ENCODE results near the gene MTO1. TPM values are rescaled to one million over a fixed set of nuclear protein-coding genes. Genes with fewer than 3 reads are reported as not detected.
"Not testable (repeated sequence)": the region's sequence is repeated elsewhere in the genome, so short reads cannot be mapped to it uniquely, and the experiment has no call there.

The MTO1 gene
- total RNA-seq, 1 donor, result 39.9 TPM

DNA sequence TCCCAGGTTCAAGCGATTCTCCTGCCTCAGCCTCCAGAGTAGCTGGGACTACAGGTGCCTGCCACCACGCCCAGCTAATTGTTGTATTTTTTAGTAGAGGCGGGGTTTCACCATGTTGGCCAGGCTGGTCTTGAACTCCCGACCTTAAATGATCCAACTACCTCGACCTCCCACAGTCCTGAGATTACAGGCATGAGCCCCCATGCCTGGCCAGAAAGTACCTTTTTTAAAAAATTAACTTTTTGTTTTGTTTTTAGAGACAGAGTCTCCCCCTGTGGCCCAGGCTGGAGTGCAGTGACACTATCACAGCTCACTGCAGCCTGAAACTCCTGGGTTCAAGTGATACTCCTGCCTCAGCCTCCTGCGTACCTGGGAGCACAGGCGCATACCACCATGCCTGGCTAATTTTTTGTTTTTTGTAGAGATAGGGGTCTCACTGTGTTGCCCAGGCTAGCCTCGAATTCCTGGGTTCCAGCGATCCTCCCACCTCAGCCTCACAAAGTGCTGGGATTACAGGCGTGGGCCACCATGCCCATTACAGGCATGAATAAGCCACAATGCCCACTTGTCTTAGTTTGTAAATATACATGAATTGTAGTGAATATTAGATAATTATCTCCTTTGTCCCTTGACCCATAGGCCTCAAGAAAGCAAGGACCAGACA, 76.7 kb downstream of the MTO1 start:
- Histone ChIP-seq H3K4me1 (ENCODE audit: insufficient read depth, low read length) (peaks cover 3% of the 10 kb centered on the region), H3K27me3 (ENCODE audit: insufficient read depth, low read length) (no peaks in the 10 kb centered on the region), H3K4me3 (ENCODE audit: low read length) (no peak overlapping the region), H3K9me3 (ENCODE audit: low read depth, low read length) (no peaks in the 10 kb centered on the region)

DNA sequence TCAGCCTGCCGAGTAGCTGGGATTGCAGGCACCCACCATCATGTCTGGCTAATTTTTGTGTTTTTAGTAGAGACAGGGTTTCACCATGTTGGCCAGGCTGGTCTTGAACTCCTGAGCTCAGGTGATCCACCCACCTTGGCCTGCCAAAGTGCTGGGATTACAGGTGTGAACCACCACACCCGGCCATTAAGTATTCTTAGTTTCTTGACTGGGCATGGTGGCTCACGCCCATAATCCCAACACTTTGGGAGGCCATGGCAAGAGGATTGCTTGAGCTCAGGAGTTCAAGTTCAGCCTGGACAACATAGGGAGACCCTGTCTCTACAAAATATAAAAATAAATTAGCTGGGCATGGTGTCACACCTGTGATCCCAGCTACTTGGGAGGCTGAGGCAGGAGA, 80.9 kb downstream of the MTO1 start:
- H3K9me3 ChIP-seq (ENCODE audit: low read depth, low read length); H3K27me3 ChIP-seq (ENCODE audit: insufficient read depth, low read length); H3K4me3 ChIP-seq (ENCODE audit: low read length); H3K4me1 ChIP-seq (ENCODE audit: insufficient read depth, low read length): not testable (repeated sequence)

DNA sequence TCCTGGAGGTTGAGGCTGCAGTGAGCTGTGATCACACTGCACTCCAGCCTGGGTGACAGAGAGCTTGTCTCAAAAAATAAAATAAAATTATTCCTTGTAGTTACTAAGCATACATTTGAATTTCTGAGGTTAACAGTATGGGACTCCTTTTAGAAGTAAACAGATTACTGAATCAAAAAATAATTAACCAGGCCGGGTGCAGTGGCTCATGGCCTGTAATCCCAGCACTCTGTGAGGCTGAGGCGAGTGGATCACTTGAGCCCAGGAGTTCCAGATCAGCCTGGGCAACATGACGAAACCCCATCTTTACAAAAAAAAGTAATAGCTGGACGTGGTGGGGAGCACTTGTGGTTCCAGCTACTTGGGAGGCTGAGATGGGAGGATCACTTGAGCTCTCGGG, 81.4 kb downstream of the MTO1 start:
- H3K4me1 ChIP-seq (ENCODE audit: insufficient read depth, low read length), result no peaks in the 10 kb centered on the region
- H3K27me3 ChIP-seq (ENCODE audit: insufficient read depth, low read length), result no peaks in the 10 kb centered on the region
- no peak overlapping the region for H3K4me3 ChIP-seq (ENCODE audit: low read length)
- no peaks in the 10 kb centered on the region for H3K9me3 ChIP-seq (ENCODE audit: low read depth, low read length)

DNA sequence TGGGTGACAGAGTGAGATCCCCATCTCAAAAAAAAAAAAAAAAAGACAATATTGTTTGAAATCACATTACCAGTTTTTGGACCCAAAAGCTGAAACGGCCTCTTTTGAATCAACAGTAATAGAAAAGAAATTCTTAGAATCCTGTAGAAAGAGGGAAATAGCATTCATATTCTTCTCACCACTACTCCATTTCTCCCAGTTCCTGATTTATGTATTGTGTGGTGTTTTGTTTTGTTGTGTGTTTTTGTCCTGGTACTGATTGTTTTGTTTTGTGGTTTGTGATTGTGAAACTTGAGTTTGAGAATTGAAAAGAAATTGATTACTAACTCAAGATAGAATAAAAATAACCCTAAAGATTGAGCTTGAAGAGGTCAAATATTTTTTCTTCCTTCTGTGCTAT, 85.5 kb downstream of the MTO1 start:
- no peak overlapping the region for H3K4me3 ChIP-seq (ENCODE audit: low read length)
- no peaks in the 10 kb centered on the region for H3K4me1 ChIP-seq (ENCODE audit: insufficient read depth, low read length)
- H3K27me3 ChIP-seq (ENCODE audit: insufficient read depth, low read length), result no peaks in the 10 kb centered on the region
- no peaks in the 10 kb centered on the region for H3K9me3 ChIP-seq (ENCODE audit: low read depth, low read length)

DNA sequence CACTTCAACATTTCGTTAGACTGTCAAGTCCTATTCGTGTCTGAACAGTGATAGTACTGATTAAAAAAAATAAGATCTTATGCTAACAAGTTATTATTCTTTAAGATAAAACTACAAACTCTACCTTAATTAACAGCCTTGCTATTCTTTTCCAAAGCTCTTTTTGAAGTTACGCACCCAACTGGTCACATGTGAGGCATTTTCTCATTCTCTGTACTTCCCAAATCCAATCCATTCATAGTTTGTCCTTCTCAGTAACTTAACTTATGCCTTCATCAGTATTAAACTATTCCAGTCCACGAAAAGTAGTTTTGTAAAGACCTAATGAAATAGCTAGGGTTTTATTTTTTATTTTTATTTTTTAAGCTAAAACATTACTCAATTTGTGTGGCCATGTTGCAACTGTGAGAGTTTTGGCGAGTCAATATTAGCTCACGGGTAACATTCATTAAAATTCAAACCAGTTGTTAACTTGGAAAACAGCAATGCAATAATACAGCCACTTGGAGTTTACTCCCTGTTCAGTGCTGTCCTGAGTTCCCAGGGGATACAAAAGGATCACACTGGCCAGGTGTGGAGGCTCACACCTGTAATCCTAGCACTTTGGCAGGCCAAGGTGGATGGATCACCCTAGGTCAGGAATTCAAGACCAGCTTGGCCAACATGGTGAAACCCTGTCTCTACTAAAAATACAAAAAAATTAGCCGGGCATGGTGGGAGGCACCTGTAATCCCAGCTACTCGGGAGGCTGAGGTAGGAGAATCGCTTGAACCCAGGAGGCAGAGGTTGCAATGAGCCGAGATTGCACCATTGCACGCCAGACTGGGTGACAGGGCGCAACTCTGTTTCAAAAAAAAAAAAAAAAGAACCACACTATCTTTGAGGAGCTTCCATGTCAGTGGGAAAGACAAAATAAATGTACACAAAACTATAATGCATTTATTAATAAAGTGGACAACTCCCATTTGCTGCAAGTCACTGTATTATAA, 87.2 kb downstream of the MTO1 start:
- Histone ChIP-seq H3K27me3 (ENCODE audit: insufficient read depth, low read length) (no peaks in the 10 kb centered on the region), H3K4me3 (ENCODE audit: low read length) (no peak overlapping the region), H3K9me3 (ENCODE audit: low read depth, low read length) (no peaks in the 10 kb centered on the region), H3K4me1 (ENCODE audit: insufficient read depth, low read length) (no peaks in the 10 kb centered on the region)

DNA sequence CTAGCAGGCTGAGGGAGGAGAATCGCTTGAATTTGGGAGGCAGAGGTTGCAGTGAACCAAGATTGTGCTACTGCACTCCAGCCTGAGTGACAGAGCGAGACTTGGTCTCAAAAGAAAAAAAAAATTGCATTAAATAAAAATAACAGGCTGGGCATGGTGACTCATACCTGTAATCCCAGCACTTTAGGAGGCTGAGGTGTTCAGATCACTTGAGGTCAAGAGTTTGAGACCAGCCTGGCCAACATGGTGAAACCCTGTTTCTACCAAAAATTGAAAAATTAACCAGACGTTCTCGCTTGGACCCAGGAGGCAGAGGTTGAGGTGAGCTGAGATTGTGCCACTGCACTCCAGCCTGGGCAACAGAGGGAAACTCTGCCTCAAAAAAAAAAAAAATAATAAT, 89.6 kb downstream of the MTO1 start:
- not testable (repeated sequence) for H3K27me3 ChIP-seq (ENCODE audit: insufficient read depth, low read length); H3K9me3 ChIP-seq (ENCODE audit: low read depth, low read length); H3K4me3 ChIP-seq (ENCODE audit: low read length); H3K4me1 ChIP-seq (ENCODE audit: insufficient read depth, low read length)

DNA sequence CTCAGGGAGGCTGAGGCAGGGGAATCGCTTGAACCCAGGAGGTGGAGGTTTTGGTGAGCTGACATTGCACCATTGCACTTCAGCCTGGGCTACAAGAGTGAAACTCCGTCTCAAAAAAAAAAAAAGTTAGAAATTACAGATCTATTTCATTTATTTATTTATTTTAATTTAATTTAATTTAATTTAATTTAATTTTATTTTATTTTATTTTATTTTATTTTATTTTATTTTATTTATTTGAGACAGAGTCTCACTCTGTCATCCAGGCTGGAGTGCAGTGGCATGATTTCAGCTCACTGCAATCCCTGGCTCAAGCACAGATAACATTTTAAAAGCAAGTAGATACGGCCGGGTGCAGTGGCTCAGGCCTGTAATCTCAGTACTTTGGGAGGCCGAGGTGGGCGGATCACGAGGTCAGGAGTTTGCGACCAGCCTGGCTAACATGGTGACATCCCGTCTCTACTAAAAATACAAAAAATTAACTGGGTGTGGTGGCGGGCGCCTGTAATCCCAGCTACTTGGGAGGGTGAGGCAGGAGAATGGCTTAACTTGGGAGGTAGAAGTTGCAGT, 93.9 kb downstream of the MTO1 start:
- not testable (repeated sequence) for H3K27me3 ChIP-seq (ENCODE audit: insufficient read depth, low read length); H3K9me3 ChIP-seq (ENCODE audit: low read depth, low read length); H3K4me3 ChIP-seq (ENCODE audit: low read length); H3K4me1 ChIP-seq (ENCODE audit: insufficient read depth, low read length)

DNA sequence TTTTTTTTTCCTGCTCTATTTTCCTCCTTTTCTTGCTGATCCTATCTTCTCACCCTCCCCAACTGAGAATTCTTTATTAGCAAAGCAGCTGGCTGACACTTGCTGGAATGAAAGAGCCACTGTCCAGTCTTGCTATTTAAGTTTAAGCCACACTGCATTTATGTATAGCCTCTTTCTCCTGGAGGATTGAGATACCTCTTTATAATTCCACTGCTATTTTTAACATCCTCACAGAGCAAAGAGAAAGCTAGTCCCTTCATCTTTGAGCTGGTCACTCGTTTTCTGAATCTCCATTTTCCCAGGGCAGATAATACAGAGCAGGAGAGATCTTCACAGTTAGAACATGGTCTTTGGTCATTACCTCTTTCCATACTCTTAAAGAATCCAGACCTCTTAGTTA, 95.3 kb downstream of the MTO1 start:
- Histone ChIP-seq H3K27me3 (ENCODE audit: insufficient read depth, low read length) (no peaks in the 10 kb centered on the region), H3K4me1 (ENCODE audit: insufficient read depth, low read length) (peaks cover 4% of the 10 kb centered on the region), H3K4me3 (ENCODE audit: low read length) (no peak overlapping the region), H3K9me3 (ENCODE audit: low read depth, low read length) (no peaks in the 10 kb centered on the region)

Other genes starting within 250 kb of the MTO1 start
- gene KHDC1L, start 236.2 kb upstream of the MTO1 start, total RNA-seq, result not detected
- 0.21 TPM for gene KHDC1, start 198.5 kb upstream of the MTO1 start, total RNA-seq
- not detected for gene DPPA5, start 107.5 kb upstream of the MTO1 start, total RNA-seq
- gene KHDC3L, start 99.1 kb upstream of the MTO1 start, total RNA-seq, result not detected
- not detected for gene OOEP, start 91.8 kb upstream of the MTO1 start, total RNA-seq
- 1.6 TPM for gene DDX43, start 66.9 kb upstream of the MTO1 start, total RNA-seq
- gene CGAS, start 9.4 kb upstream of the MTO1 start, total RNA-seq, result 22.4 TPM
- 24,083 TPM for gene EEF1A1, start 59.3 kb downstream of the MTO1 start, total RNA-seq
- gene SLC17A5, start 192.3 kb downstream of the MTO1 start, total RNA-seq, result 17.7 TPM
- 3.0 TPM for gene CD109, start 234.5 kb downstream of the MTO1 start, total RNA-seq